Left lung (tissue), 10 donors: ENCODE data around the gene PEX13. TPM values are rescaled to one million over a fixed set of nuclear protein-coding genes. Genes with fewer than 3 reads are reported as not detected.
A peak's percentile ranks its signal among the peaks of the same experiment; 100 is the strongest.
"Not testable (repeated sequence)": the region's sequence is repeated elsewhere in the genome, so short reads cannot be mapped to it uniquely, and the experiment has no call there.

Experiments
- ATAC-seq: fragments of 200-7000 bp; cut with Tn5 transposase; one replicate; pipeline ENCODE4 v1.9.1; 2020; ENCODE audit warnings: moderate library complexity
- DNase-seq, 4 donors: peaks; one replicate each; pipeline ENCODE4 v3.0.0-alpha.2; 2013 to 2020
- H3K27ac ChIP-seq, 2 donors: fragments of 200-600 bp; sonication (generic) in 1 of 2; one replicate each; pipeline versions ENCODE4 v1.5.0 to v1.8.0; 2020 to 2021
- H3K27me3 ChIP-seq, 2 donors: fragments of 200-600 bp; sonication (generic) in 1 of 2; one replicate each; pipeline versions ENCODE4 v1.5.0 to v1.8.0; 2020 to 2021
- H3K36me3 ChIP-seq, 2 donors: fragments of 200-600 bp; sonication (generic) in 1 of 2; one replicate each; pipeline versions ENCODE4 v1.5.0 to v1.8.0; 2020 to 2021
- H3K4me1 ChIP-seq, 2 donors: fragments of 200-600 bp; one replicate each; pipeline ENCODE4 v1.8.0; 2021
- H3K4me3 ChIP-seq, 2 donors: fragments of 200-600 bp; sonication (generic) in 1 of 2; one replicate each; pipeline versions ENCODE4 v1.5.0 to v1.8.0; 2020 to 2021; ENCODE audit warnings: mild to moderate bottlenecking in 1 of 2
- H3K9me3 ChIP-seq, 2 donors: fragments of 200-600 bp; sonication (generic) in 1 of 2; one replicate each; pipeline versions ENCODE4 v1.5.0 to v1.8.0; 2020 to 2021
- CTCF ChIP-seq, 2 donors: fragments of 200-600 bp; sonication (generic) in 1 of 2; IDR thresholded peaks; one replicate each; pipeline versions ENCODE4 v1.5.0 to v1.8.0; 2021; ENCODE audit warnings: antibody characterized with exemption in 2 of 2
- intact Hi-C, 2 donors: fragments of 100-400 bp; cut with DNase I; formaldehyde crosslinking; loops; one replicate each; pipeline versions ENCODE4 v1.11.2 to v1.14.2; 2022
- polyA plus RNA-seq, 6 donors: library from polyadenylated mRNA; unstranded; fragments of 120-200 nt; gene quantifications; one replicate each; pipeline ENCODE4 v1.2.1, GENCODE V29; 2013; ENCODE audit not compliant: insufficient read length in 6 of 6
- total RNA-seq, 2 donors: library from RNA; stranded (reverse); fragmentation: NEBNext Ultra II Directional; extraction: Animal tissue kit (Norgen Biotek cat#: 25700); gene quantifications; one replicate each; pipeline ENCODE4 v1.2.1, GENCODE V29; 2021
- donor health status: DM: no; HTN: yes; CAD: no.
- donor health status: DM: no; HTN: no; CAD: no.

The PEX13 gene
- total and polyA plus RNA-seq, 8 donors = 24.7 to 31.4 (median 28.5) TPM

GRCh38 chr2:61021228-61021660 lies 3.7 kb downstream of the PEX13 start:
- Histone ChIP-seq H3K36me3 (peaks cover 0 to 25% of the 10 kb centered on the region in 2 donors), H3K27ac (no peak overlapping the region), H3K9me3 (no peaks in the 10 kb centered on the region), H3K4me1 (peaks cover 0 to 34% of the 10 kb centered on the region in 2 donors), H3K4me3 (no peak overlapping the region), H3K27me3 (no peaks in the 10 kb centered on the region)
- DNase-seq = no peak
- no peak for ATAC-seq
- intact Hi-C loops = no loop called here
- no peak for TF ChIP-seq CTCF (IDR thresholded peaks at IDR 0.05)

GRCh38 chr2:61023670-61024069 lies 6.2 kb downstream of the PEX13 start:
- no peak overlapping the region for H3K4me3 ChIP-seq

GRCh38 chr2:61029533-61029932 lies 12.0 kb downstream of the PEX13 start:
- Histone ChIP-seq H3K4me1 (no peaks in the 10 kb centered on the region), H3K9me3 (no peaks in the 10 kb centered on the region), H3K27me3 (no peaks in the 10 kb centered on the region), H3K4me3 (no peak overlapping the region), H3K27ac (no peak overlapping the region), H3K36me3 (peaks cover 0 to 36% of the 10 kb centered on the region in 2 donors)
- ATAC-seq (no peak), DNase-seq (no peak)
- intact Hi-C loops = no loop called here
- TF ChIP-seq CTCF (IDR thresholded peaks at IDR 0.05) = no peak

More at GRCh38 chr2:61023670-61024069, 6.2 kb downstream of the PEX13 start:
- ATAC-seq (no peak), DNase-seq (no peak)
- Histone ChIP-seq H3K27me3 (no peaks in the 10 kb centered on the region), H3K27ac (no peak overlapping the region), H3K9me3 (no peaks in the 10 kb centered on the region), H3K4me1 (peaks cover 0 to 26% of the 10 kb centered on the region in 2 donors), H3K36me3 (peaks cover 0 to 25% of the 10 kb centered on the region in 2 donors)
- intact Hi-C loops = no loop called here
- no peak for TF ChIP-seq CTCF (IDR thresholded peaks at IDR 0.05)

- H3K27ac ChIP-seq, H3K27me3 ChIP-seq, H3K4me1 ChIP-seq, DNase-seq, intact Hi-C loops, H3K9me3 ChIP-seq, H3K4me3 ChIP-seq: not testable (repeated sequence)
- H3K36me3 ChIP-seq = peaks cover 0 to 49% of the 10 kb centered on the region in 2 donors
- ATAC-seq = peak; percentile 31
Observed at GRCh38 chr2:61034592-61034991, 17.1 kb downstream of the PEX13 start.

- H3K4me3 ChIP-seq, H3K27ac ChIP-seq, H3K4me1 ChIP-seq, H3K9me3 ChIP-seq, H3K27me3 ChIP-seq, intact Hi-C loops, ATAC-seq, DNase-seq: not testable (repeated sequence)
- peaks cover 0 to 43% of the 10 kb centered on the region in 2 donors for H3K36me3 ChIP-seq
Observed at GRCh38 chr2:61036643-61037042, 19.1 kb downstream of the PEX13 start.

- ATAC-seq = no peak
- intact Hi-C loops = no loop called here
Observed at GRCh38 chr2:61042807-61043206, 25.3 kb downstream of the PEX13 start.

More at GRCh38 chr2:61042807-61043206, 25.3 kb downstream of the PEX13 start:
- H3K4me1 ChIP-seq = peaks cover 0 to 23% of the 10 kb centered on the region in 2 donors
- no peak overlapping the region for H3K4me3 ChIP-seq
- no peaks in the 10 kb centered on the region for H3K27me3 ChIP-seq
- H3K36me3 ChIP-seq = peaks cover 0 to 9% of the 10 kb centered on the region in 2 donors
- no peaks in the 10 kb centered on the region for H3K9me3 ChIP-seq
- TF ChIP-seq CTCF (IDR thresholded peaks at IDR 0.05) = no peak
- no peak for DNase-seq
- H3K27ac ChIP-seq = no peak overlapping the region
